BE2C (cell line): ENCODE data around the gene USP32.

Experiments
- DNase-seq: peaks from one replicate; pipeline ENCODE4 v3.0.0-alpha.2; 2020
- H3K27me3 ChIP-seq: fragments of 250-450 bp; sonication (Bioruptor Pico); 2 replicates; pipeline ENCODE4 v1.5.1; 2020; ENCODE audit warnings: mild to moderate bottlenecking
- H3K36me3 ChIP-seq: fragments of 250-450 bp; sonication (Bioruptor Pico); 2 replicates; pipeline ENCODE4 v1.5.1; 2020; ENCODE audit warnings: mild to moderate bottlenecking
- H3K4me1 ChIP-seq: fragments of 250-450 bp; sonication (Bioruptor Pico); 2 replicates; pipeline ENCODE4 v1.5.1; 2020
- H3K4me3 ChIP-seq: 2 replicates; pipeline ENCODE4 v1.5.1; 2011; ENCODE audit warnings: low read depth, low read length
- H3K9me3 ChIP-seq: fragments of 250-450 bp; sonication (Bioruptor Pico); 2 replicates; pipeline ENCODE4 v1.5.1; 2020
- CTCF ChIP-seq: IDR thresholded peaks from 2 replicates; pipeline ENCODE4 v1.5.1; 2012; ENCODE audit warnings: mild to moderate bottlenecking, low read depth, low read length

Gene USP32

DNA sequence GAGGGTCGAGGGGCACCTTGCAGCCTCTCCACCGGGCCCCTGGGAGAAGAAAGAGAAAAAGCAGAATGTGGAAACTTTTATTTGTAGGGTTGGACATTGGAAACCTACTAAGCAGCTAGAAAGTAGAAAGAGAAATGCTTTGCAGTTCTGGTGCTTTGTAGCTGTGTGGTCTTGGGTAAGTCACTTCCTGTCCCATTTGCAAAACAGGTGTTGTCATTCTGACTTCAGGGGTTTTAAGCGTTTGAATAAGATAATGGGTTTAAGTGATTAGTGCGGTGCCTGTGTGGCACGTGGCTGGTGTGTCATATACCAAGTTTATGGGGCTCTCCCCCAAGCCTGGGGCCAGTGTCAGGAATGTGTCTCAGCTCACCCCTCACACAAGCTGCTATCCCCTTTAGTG, 240.6 kb downstream of the USP32 start:
- Histone ChIP-seq H3K4me3 (no peak overlapping the region), H3K27me3 (peaks cover 28% of the 10 kb centered on the region), H3K4me1 (peaks cover 4% of the 10 kb centered on the region), H3K9me3 (no peaks in the 10 kb centered on the region), H3K36me3 (no peaks in the 10 kb centered on the region)
- DNase-seq = no peak
- TF ChIP-seq CTCF = no peak

GRCh38 chr17:60149691-60150582, 242.0 kb downstream of the USP32 start, which contains the start of gene CA4:
CA4 (plus strand) TSS chr17:60149973; CDS start chr17:60150035, 62 bp downstream.
- H3K4me1 ChIP-seq = peaks cover 4% of the 10 kb centered on the region
- no peak for DNase-seq
- no peaks in the 10 kb centered on the region for H3K36me3 ChIP-seq
- no peaks in the 10 kb centered on the region for H3K9me3 ChIP-seq
- no peak for TF ChIP-seq CTCF
- peaks cover 28% of the 10 kb centered on the region for H3K27me3 ChIP-seq
- H3K4me3 ChIP-seq = no peak within 1 kb of the TSS

GRCh38 chr17:60148373-60148772, 243.6 kb downstream of the USP32 start:
- H3K4me3 ChIP-seq = no peak overlapping the region
- no peak for TF ChIP-seq CTCF
- H3K9me3 ChIP-seq = no peaks in the 10 kb centered on the region
- no peaks in the 10 kb centered on the region for H3K36me3 ChIP-seq
- peak; percentile 3 for DNase-seq
- H3K4me1 ChIP-seq = no peaks in the 10 kb centered on the region
- H3K27me3 ChIP-seq = peaks cover 28% of the 10 kb centered on the region

GRCh38 chr17:60147553-60148223, 244.2 kb downstream of the USP32 start:
- Histone ChIP-seq H3K4me3 (no peak overlapping the region), H3K4me1 (peaks cover under 1% of the 10 kb centered on the region), H3K27me3 (peaks cover 28% of the 10 kb centered on the region), H3K36me3 (no peaks in the 10 kb centered on the region), H3K9me3 (no peaks in the 10 kb centered on the region)
- no peak for DNase-seq
- TF ChIP-seq CTCF = no peak

- H3K4me1 ChIP-seq = peaks cover 5% of the 10 kb centered on the region
- no peak overlapping the region for H3K4me3 ChIP-seq
- no peak for DNase-seq
- no peaks in the 10 kb centered on the region for H3K9me3 ChIP-seq
- H3K27me3 ChIP-seq = peaks cover 23% of the 10 kb centered on the region
- no peak for TF ChIP-seq CTCF
- no peaks in the 10 kb centered on the region for H3K36me3 ChIP-seq
Measured at GRCh38 chr17:60146206-60146605, 245.7 kb downstream of the USP32 start.
